ENCODE results near the gene GJA1.
"Not testable (repeated sequence)": the region's sequence is repeated elsewhere in the genome, so short reads cannot be mapped to it uniquely, and the experiment has no call there.

The GJA1 gene

GRCh38 chr6:121436960-121437850 lies 1.8 kb downstream of the GJA1 start:
- DNase-seq (ENCODE audit: low read depth) = no peak

- no peak for DNase-seq (ENCODE audit: low read depth)
Measured at GRCh38 chr6:121437851-121438651, 2.6 kb downstream of the GJA1 start.

GRCh38 chr6:121438869-121439268 lies 3.4 kb downstream of the GJA1 start:
- DNase-seq (ENCODE audit: low read depth) = no peak

DNA sequence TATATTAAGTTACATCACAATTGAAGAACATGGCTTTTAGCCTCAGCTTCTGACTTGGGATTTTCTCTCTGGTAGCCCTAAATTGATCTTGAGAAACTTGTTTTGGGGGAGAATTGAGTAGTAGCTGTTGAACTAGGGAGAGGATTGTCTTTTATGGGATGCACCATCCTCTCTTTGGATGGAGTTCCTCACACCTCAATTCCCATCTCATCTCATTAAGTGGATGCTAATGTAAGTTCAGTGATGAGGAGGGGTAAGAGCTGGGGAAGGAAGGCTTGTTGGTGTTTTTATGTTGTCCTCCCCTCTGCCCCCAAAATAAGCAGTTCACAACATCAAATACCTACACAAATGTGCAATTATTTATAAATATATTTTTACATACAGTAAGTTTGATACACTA lies 4.0 kb downstream of the GJA1 start:
- no peak for DNase-seq (ENCODE audit: low read depth)

DNA sequence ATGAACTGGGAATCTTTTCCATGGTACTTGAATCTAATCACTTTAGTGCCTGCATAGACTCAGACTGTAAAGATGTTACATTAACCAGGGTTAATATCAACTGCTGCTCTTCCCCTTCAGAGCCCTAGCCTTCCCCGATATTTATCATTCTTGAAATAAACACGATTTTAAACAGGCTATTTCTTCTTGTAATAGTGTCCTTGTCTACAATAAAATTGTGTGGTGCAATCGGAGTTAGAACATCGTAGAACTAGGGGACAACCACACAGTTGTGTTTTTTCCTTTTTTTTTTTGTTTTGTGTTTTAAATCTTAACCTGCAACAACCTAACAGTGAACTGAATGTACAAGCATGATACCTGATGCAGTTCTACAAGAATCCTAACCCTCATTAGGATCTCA lies 4.5 kb downstream of the GJA1 start:
- no peak for DNase-seq (ENCODE audit: low read depth)

DNA sequence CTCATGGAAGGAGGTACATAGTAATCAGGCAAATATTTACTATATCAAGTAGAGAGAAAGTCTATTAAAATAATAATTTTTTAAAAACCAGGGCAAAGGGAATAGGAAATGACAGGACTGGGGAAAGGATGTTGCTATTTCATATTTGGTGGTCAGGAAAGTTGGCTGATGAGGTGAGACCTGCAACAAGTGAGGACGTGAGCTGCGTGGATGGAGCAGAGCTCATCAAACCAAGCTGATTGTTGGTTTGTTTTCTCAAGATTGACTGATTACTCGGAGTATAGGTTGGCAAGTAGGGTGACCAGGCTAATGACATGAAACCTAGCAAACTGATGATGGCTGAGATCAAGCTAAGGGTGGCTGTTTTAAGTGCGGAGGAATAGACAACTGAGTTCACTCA lies 6.0 kb downstream of the GJA1 start:
- no peak for DNase-seq (ENCODE audit: low read depth)

DNA sequence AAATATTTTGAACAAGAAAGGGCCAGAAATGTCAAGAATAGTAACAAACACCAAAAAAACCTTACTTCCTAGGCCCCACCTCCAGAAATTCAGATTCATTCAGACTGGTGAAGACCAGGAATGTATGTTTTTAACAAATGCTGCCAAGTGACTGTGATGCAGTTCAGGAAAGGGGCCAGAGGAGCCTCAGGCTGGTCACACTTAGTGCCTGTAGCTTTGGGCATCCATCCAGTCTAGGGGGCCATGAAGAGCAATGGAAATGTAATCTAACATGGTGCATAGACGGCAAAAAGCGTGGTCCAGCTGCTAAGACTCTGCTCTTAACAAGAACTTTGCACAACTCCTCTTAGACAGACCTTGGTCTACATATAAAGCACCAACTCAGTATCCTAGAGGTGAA lies 7.1 kb downstream of the GJA1 start:
- no peak for DNase-seq (ENCODE audit: low read depth)

DNA sequence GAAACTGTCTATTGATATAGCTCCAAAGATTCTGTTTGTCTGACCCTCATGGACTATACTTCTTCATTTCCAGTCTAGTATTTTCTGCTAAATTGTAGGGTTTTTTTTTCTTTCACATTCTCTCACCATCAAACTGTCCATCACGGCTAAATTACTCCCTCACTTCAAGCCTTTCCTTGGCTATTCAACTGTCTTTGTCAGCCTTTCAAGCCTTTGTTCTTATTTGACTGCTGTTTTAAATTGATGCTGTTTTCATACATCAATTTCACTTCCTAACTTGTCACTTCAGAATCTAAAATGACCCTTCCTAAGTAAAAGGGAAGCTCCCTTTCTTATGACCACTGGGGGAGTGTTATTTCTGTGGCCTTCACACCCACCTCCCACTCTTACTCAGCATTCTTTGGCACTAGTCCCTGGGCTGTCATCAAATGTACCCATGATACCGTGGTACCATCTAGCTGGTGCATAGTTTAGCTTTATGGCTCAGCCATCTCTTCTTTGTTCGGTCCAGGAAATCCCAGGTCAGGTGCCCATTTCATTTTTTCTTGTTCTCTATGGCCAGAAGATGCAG lies 8.6 kb downstream of the GJA1 start:
- DNase-seq (ENCODE audit: low read depth) = no peak

- DNase-seq (ENCODE audit: low read depth) = not testable (repeated sequence)
Measured at GRCh38 chr6:121446705-121447104, 11.3 kb downstream of the GJA1 start.

DNA sequence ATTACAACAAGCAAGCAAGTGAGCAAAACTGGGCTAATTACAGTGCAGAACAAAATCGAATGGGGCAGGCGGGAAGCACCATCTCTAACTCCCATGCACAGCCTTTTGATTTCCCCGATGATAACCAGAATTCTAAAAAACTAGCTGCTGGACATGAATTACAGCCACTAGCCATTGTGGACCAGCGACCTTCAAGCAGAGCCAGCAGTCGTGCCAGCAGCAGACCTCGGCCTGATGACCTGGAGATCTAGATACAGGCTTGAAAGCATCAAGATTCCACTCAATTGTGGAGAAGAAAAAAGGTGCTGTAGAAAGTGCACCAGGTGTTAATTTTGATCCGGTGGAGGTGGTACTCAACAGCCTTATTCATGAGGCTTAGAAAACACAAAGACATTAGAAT lies 12.3 kb downstream of the GJA1 start:
- not testable (repeated sequence) for DNase-seq (ENCODE audit: low read depth)

DNA sequence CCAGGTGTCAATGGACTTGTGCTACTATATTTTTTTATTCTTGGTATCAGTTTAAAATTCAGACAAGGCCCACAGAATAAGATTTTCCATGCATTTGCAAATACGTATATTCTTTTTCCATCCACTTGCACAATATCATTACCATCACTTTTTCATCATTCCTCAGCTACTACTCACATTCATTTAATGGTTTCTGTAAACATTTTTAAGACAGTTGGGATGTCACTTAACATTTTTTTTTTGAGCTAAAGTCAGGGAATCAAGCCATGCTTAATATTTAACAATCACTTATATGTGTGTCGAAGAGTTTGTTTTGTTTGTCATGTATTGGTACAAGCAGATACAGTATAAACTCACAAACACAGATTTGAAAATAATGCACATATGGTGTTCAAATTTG lies 13.1 kb downstream of the GJA1 start:
- DNase-seq (ENCODE audit: low read depth) = not testable (repeated sequence)

DNA sequence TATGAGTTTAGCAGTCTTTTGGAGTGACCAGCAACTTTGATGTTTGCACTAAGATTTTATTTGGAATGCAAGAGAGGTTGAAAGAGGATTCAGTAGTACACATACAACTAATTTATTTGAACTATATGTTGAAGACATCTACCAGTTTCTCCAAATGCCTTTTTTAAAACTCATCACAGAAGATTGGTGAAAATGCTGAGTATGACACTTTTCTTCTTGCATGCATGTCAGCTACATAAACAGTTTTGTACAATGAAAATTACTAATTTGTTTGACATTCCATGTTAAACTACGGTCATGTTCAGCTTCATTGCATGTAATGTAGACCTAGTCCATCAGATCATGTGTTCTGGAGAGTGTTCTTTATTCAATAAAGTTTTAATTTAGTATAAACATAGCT lies 13.9 kb downstream of the GJA1 start:
- no peak for DNase-seq (ENCODE audit: low read depth)

DNA sequence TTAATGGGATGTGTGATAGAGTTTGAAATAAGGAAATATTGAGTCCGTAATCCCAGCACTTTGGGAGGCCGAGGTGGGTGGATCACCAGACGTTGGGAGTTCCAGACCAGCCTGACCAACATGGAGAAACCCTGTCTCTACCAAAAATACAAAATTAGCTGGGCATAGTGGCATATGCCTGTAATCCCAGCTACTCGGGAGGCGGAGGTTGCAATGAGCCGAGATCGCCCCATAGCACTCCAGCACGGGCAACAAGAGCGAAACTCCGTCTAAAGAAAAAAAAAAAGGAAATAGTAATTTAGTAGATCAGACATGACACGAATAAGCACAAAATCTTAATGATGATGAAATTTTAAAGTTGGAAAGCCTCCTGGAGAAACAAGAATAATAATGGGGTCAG lies 14.8 kb downstream of the GJA1 start:
- no peak for DNase-seq (ENCODE audit: low read depth)

- no peak for DNase-seq (ENCODE audit: low read depth)
Measured at GRCh38 chr6:121451250-121451649, 15.8 kb downstream of the GJA1 start.

DNA sequence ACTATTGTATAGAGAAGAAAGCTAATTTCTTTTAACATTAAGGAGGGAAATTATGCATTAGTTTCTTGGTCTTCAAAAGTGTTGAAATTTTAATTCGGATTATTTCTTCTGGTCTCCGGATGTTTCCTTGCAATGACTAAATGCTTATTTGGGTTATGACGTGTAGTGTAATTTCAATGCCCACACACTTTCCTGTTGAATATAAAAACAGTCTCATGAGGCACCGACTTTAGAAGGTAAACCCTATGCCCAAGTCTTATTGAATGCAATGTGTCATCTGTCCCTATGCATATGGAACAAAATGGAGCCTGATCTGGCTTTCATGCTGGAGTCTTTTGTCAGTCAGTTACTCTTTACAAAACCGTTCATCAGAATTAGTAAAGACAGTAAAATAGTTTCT lies 17.7 kb downstream of the GJA1 start:
- no peak for DNase-seq (ENCODE audit: low read depth)

DNA sequence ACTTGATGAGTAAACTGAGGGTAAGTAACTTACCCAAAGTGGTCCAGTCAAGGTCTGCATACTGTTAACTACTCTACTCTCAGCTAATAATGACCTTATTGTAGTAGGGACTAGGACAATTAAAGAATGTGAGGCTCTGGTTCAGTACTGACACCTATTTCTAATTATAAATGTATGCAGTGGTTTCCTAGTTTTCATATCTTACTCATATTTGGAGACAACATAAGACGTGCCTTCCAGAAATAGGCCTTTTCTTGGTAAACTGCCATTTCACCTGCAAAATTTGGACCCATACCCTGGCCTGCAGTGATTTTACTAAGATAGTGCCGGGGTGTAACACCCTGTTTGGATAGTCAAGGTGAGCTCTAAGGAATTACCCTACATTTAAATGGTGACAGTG lies 24.7 kb downstream of the GJA1 start:
- DNase-seq (ENCODE audit: low read depth) = no peak

DNA sequence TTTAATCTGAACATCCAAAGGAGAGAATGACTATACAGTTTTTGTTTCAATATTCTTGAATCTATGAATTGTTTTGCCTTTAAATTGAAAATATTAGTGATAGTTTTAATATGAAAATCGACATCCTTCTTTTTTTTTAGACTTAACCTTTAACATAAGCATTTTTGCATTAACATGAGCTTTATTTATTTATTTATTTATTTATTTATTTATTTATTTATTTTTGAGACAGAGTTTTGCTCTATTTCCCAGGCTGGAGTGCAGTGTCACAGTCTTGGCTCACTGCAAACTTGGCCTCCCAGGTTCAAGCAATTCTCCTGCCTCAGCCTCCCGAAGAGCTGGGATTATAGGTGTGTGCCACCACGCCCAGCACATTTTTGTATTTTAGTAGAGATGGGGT lies 27.6 kb downstream of the GJA1 start:
- DNase-seq (ENCODE audit: low read depth) = no peak

GRCh38 chr6:121465101-121465500 lies 29.7 kb downstream of the GJA1 start:
- no peak for DNase-seq (ENCODE audit: low read depth)

GRCh38 chr6:121479486-121480098 lies 44.1 kb downstream of the GJA1 start:
- no peak for DNase-seq (ENCODE audit: low read depth)

DNA sequence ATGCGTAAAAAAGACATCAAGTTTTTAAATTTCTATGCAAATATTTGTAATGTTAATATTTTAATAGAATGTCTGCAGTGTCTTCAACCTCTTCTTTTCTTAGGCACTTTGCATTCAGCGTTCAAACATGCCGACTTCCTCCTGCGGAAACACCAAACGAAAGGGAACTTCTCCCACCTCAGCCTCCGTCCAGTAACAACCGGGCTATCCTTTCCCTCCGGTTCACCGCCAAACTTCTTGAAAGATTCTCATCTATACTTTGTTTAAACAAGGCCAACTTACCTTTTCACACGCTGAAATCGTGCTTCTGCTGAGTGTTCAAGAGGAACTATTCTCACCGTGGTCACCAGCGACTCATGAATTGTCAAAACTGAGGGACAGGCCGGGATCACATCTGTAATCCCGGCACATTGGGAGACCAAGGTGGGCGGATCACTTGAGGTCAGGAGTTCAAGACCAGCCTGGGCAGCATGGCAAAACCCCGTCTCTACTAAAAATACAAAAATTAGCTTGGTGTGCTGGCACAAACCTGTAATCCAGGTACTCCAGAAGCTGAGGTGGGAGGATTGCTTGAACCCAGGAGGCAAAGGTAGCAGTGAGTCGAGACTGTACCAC lies 44.8 kb downstream of the GJA1 start:
- no peak for DNase-seq (ENCODE audit: low read depth)

DNA sequence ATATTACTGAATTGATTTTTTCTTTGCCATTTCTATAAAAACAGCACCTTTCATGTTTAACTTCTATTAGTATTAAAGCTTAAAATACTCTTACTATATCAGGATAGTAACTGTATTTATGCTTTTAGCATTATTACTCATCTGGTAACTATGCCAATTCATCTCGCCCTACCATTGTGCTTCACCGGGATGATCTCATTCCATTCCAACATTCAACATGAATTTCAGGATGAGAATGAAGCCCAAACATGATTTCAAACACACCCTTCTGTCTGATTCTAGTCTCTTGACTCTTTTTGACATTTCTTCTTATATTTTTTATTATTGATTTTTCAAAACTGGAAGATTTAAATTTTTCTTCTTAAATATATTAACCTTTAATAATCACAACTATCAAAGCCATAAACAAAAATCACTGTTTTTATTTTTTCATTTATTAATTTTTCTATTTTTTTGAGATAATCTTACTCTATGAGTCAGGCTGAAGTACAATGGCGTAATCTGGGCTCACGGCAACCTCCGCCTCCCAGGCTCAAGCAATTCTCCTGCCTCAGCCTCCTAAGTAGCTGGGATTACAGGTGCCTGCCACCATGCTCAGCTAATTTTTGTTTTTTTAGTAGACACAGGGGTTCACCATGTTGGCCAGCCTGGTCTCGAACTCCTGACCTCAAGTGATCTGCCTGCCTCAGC lies 46.7 kb downstream of the GJA1 start:
- no peak for DNase-seq (ENCODE audit: low read depth)

GRCh38 chr6:121482751-121483150 lies 47.3 kb downstream of the GJA1 start:
- no peak for DNase-seq (ENCODE audit: low read depth)

All from T-helper 22 cell (primary cell).